Measurements from ENCODE around the gene PEX14. TPM values are rescaled to one million over a fixed set of nuclear protein-coding genes. Genes with fewer than 3 reads are reported as not detected.
A peak's percentile ranks its signal among the peaks of the same experiment; 100 is the strongest.
"Not testable (repeated sequence)": the region's sequence is repeated elsewhere in the genome, so short reads cannot be mapped to it uniquely, and the experiment has no call there.

PEX14 gene
- total RNA-seq, 3 donors from 2014 or later: 12.5 to 16.1 (median 14.8) TPM

GRCh38 chr1:10504249-10504648 is 29.5 kb downstream of the PEX14 start:
- TF ChIP-seq CTCF (IDR thresholded peaks at IDR 0.05): no peak
- Histone ChIP-seq H3K9me3 (no peaks in the 10 kb centered on the region), H3K27me3 (no peaks in the 10 kb centered on the region), H3K4me3 (no peak overlapping the region), H3K27ac (no peak overlapping the region), H3K4me1 (no peaks in the 10 kb centered on the region), H3K36me3 (no peaks in the 10 kb centered on the region)
- DNase-seq (ENCODE audit: low spot score in 2 of 2): no peak
- intact Hi-C loops (cut with DNase I; ENCODE audit: low total_unique reads): no loop called here

GRCh38 chr1:10506046-10506676 is 31.4 kb downstream of the PEX14 start:
- H3K4me3 ChIP-seq; H3K9me3 ChIP-seq; intact Hi-C loops (cut with DNase I; ENCODE audit: low total_unique reads); H3K4me1 ChIP-seq; H3K36me3 ChIP-seq; DNase-seq (ENCODE audit: low spot score in 2 of 2); H3K27ac ChIP-seq; H3K27me3 ChIP-seq: not testable (repeated sequence)

GRCh38 chr1:10506677-10507047 is 31.9 kb downstream of the PEX14 start:
- DNase-seq (ENCODE audit: low spot score in 2 of 2): no peak
- Histone ChIP-seq H3K4me1 (peaks cover 0 to 8% of the 10 kb centered on the region in 2 donors), H3K27ac (no peak overlapping the region), H3K36me3 (no peaks in the 10 kb centered on the region), H3K4me3 (no peak overlapping the region), H3K27me3 (no peaks in the 10 kb centered on the region), H3K9me3 (no peaks in the 10 kb centered on the region)
- TF ChIP-seq CTCF (IDR thresholded peaks at IDR 0.05) (no peak), POLR2A (IDR thresholded peaks at IDR 0.05) (no peak), POLR2AphosphoS5 (IDR thresholded peaks at IDR 0.05) (no peak)
- intact Hi-C loops (cut with DNase I; ENCODE audit: low total_unique reads): loop anchor here (1.0 kb wide), 1 partner anchor 22 kb away; no protein-coding TSS in a partner anchor

- H3K4me3 ChIP-seq: no peak overlapping the region
- H3K27ac ChIP-seq: no peak overlapping the region
- peaks cover 0 to 8% of the 10 kb centered on the region in 2 donors for H3K4me1 ChIP-seq
- TF ChIP-seq POLR2AphosphoS5 (IDR thresholded peaks at IDR 0.05) (peak in 1 of 3 donors; percentile 26), POLR2A (IDR thresholded peaks at IDR 0.05) (no peak), CTCF (IDR thresholded peaks at IDR 0.05) (peak; percentile 39 to 85 (median 82))
- H3K36me3 ChIP-seq: no peaks in the 10 kb centered on the region
- no peaks in the 10 kb centered on the region for H3K27me3 ChIP-seq
- peak in 1 of 2 donors; percentile 63 for DNase-seq (ENCODE audit: low spot score in 2 of 2)
- H3K9me3 ChIP-seq: no peaks in the 10 kb centered on the region
- intact Hi-C loops (cut with DNase I; ENCODE audit: low total_unique reads): loop anchor here (1.0 kb wide), 1 partner anchor 21 kb away; no protein-coding TSS in a partner anchor
Observed at GRCh38 chr1:10507111-10507879, 32.5 kb downstream of the PEX14 start.

GRCh38 chr1:10508511-10508951 is 33.8 kb downstream of the PEX14 start:
- no peak overlapping the region for H3K27ac ChIP-seq
- H3K4me1 ChIP-seq: peaks cover 0 to 8% of the 10 kb centered on the region in 2 donors
- no peaks in the 10 kb centered on the region for H3K36me3 ChIP-seq
- H3K9me3 ChIP-seq: no peaks in the 10 kb centered on the region
- H3K27me3 ChIP-seq: no peaks in the 10 kb centered on the region
- intact Hi-C loops (cut with DNase I; ENCODE audit: low total_unique reads): no loop called here
- no peak overlapping the region for H3K4me3 ChIP-seq
- TF ChIP-seq POLR2A (IDR thresholded peaks at IDR 0.05): no peak
- no peak for TF ChIP-seq POLR2AphosphoS5 (IDR thresholded peaks at IDR 0.05)
- TF ChIP-seq CTCF (IDR thresholded peaks at IDR 0.05): no peak
- DNase-seq (ENCODE audit: low spot score in 2 of 2): no peak

Measured in breast epithelium (tissue), 4 donors.